Coronary artery (tissue), 2 donors: Measurements from ENCODE around the gene MYL6.

Source experiments
- DNase-seq: peaks from one replicate; pipeline ENCODE4 v3.0.0-alpha.2; 2017; ENCODE audit warnings: low spot score
- H3K27ac ChIP-seq, 2 donors: fragments of 200-600 bp; sonication (generic); one replicate each; pipeline ENCODE4 v1.5.1; 2016 to 2019
- H3K4me3 ChIP-seq: fragments of 200-600 bp; sonication (generic); 2 replicates; pipeline ENCODE4 v1.5.1; 2016; ENCODE audit warnings: mild to moderate bottlenecking, moderate library complexity
- TF ChIP-seq, protein P1 (sequence below): fragments of 200-600 bp; sonication (generic); IDR thresholded peaks from one replicate; pipeline ENCODE4 v1.5.1; 2019; ENCODE audit warnings: antibody characterized with exemption

The MYL6 gene

DNA sequence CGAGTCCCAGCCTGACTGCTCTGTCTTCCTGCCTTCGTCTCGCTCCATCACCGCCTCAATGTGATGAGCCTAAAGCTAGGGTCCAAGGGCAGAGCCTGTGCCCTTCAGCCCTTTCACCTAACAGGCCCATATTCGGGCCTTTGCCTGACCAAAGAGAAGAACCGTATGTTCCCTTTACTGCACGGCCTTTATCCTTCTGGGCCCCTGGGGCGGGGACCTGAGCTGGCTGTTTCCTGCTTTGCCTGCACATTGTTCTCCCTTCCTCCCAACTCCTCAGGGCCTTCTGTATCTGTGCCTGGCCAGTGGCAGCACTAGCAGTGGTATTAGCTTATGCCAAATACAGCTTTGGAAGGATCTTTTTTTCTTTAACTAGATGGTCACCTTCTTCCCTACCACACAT, 14.3 kb upstream of the MYL6 start:
- DNase-seq: no peak
- Histone ChIP-seq H3K27ac (peak overlapping the region in 1 of 2 donors; percentile 64), H3K4me3 (no peak overlapping the region)
- TF ChIP-seq, protein P1, sequence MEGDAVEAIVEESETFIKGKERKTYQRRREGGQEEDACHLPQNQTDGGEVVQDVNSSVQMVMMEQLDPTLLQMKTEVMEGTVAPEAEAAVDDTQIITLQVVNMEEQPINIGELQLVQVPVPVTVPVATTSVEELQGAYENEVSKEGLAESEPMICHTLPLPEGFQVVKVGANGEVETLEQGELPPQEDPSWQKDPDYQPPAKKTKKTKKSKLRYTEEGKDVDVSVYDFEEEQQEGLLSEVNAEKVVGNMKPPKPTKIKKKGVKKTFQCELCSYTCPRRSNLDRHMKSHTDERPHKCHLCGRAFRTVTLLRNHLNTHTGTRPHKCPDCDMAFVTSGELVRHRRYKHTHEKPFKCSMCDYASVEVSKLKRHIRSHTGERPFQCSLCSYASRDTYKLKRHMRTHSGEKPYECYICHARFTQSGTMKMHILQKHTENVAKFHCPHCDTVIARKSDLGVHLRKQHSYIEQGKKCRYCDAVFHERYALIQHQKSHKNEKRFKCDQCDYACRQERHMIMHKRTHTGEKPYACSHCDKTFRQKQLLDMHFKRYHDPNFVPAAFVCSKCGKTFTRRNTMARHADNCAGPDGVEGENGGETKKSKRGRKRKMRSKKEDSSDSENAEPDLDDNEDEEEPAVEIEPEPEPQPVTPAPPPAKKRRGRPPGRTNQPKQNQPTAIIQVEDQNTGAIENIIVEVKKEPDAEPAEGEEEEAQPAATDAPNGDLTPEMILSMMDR: no peak

DNA sequence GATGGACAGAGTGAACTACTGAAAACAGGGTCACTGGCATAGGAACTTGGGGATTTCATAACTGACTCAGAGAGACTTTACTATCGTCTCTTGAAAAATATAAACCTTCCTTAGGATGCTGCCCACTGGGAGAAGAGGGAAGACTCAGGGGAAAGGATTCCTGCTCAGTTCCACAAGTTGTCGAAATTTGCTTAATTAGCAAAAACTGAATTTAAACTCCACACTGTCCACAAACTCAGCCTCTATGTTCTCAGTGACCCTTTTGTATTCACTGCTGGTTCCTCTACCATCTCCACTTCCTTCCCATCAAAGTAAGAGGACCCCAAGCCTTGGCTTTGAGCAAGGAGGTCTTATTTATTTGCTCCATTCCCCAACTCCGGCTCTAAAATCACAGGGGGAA, 12.9 kb upstream of the MYL6 start:
- no peak overlapping the region for H3K4me3 ChIP-seq
- DNase-seq: no peak
- no peak overlapping the region for H3K27ac ChIP-seq
- TF ChIP-seq, protein P1: no peak

DNA sequence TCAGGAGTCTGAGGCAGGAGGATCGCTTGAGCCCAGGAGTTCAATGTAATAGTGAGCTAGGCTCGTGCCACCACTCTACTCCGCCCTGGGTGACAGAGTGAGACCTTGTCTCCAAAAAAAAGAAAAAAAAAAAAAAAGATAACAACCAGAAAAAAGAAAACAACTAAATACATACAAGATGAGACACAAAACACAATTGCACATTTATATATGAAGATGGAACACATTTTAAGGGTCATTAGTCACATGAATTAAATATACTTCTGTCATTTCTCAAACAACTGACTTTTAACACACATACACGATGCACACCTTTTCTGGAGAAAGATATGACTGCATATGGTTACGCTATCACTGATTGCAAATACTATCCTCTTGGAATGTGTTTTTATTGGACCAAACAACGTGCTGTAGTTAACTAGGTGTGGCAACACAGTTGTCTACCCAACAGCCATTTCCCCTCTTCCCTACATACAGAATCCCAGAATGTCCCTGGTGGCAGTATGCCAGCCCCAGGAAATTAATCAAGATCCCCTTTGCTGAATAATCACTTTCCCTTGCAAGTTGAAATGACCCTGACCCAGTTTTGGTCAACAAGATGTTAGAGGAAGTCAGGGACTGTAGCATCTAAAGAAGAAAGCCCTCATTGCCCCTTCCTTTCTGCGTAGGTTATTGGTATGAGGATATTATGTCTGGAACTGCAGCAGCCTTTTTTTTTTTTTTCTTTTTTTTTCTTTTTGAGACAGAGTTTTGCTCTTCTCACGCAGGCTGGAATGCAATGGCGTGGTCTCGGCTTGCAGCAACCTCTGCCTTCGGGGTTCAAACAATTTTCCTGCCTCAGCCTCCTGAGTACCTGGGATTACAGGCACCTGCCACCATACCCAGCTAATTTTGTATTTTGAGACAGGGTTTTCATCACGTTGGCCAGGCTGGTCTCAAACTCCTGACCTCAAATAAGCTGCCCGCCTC, 11.4 kb upstream of the MYL6 start:
- DNase-seq: no peak
- Histone ChIP-seq H3K4me3 (no peak overlapping the region), H3K27ac (peak overlapping the region in 1 of 2 donors; percentile 72)
- TF ChIP-seq, protein P1: no peak

DNA sequence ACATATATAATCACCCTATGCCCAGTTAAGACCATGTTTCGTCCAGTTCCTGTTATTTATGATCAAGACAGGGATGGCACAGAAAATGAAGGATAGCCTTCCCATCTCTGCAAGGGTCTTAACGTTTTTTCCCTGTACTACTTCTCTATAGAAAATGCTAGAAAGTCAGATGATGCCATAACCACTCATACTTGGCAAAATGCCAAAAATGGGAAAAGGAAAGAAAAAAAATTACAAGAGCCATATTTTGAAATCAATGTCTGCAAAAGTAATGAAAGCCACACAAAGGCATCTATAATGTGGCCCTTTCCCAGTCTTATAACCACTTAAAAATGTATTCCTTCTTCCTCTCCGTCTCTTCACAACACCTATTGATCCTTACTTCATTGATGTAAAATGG, 7.6 kb upstream of the MYL6 start:
- TF ChIP-seq, protein P1: no peak
- Histone ChIP-seq H3K27ac (no peak overlapping the region), H3K4me3 (no peak overlapping the region)
- DNase-seq: no peak

DNA sequence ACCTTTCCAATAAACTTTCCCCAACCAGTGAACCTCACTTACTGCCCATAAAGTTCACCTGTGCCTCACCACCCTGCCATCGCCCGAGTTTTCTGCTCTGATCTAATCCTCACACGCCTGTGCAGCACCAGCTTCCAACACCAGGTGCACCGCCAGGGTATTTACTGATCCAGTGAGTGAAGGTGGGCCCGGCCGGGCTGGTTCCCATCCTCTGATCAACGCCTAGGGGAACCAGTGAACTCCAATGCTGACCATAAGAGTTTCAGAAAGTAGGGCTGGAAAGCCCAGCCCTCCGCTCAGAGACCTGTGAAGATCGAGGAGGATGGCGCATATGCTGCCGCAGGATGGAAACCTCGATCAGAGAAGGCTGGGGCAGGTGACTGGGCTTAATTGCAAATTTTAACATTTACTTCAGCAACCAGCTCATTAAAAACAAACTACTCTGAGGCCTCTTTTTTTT, 6.5 kb upstream of the MYL6 start:
- Histone ChIP-seq H3K27ac (peak overlapping the region; percentile 90 to 94), H3K4me3 (peak overlapping the region; percentile 71)
- TF ChIP-seq, protein P1: peak; percentile 29
- DNase-seq: no peak

DNA sequence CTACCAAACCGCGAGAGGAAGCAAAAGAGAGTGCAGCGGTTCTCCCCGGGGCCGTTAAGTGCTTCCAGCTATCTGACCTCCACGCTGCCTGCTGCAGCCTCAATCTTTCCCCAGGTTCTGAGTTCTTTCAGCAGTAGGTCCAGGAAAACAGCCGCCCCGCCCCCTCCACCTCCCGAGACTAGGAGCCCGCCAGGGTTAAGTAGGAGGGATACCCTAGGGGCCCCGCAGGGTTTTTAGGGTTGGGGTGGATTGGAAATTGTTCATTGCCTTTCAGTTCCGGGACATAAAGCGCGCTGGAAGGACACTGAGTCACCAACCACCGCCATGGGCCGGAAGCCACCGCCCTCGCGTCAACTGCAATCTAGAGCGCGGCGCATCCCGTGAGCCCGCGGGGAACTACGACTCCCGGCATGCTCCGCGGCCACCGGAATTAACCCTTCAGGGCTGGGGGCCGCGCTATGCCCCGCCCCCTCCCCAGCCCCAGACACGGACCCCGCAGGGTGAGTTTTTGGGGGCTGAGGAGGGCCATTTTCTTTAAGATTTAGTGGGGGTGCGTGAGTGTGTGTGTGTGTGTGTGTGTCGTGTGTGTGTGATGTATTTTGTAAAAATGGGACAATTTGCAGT, 5.9 kb upstream of the MYL6 start, which contains the start of gene MYL6B:
Gene MYL6B (plus strand): TSS at position 456 of the 624 bp plus-strand sequence. CDS start 1,332 bp downstream, outside the sequence.
- TF ChIP-seq, protein P1: no peak
- DNase-seq: peak; percentile 95
- H3K27ac ChIP-seq: peak within 1 kb of the TSS; percentile 90 to 94
- peak within 1 kb of the TSS; percentile 71 for H3K4me3 ChIP-seq
